ENCODE measurements around the gene TMEM139.
"Not testable (repeated sequence)": the region's sequence is repeated elsewhere in the genome, so short reads cannot be mapped to it uniquely, and the experiment has no call there.

The TMEM139 gene

GRCh38 chr7:143289888-143290287 is 5.1 kb downstream of the TMEM139 start:
- DNase-seq, result not testable (repeated sequence)

GRCh38 chr7:143290293-143290692 is 5.5 kb downstream of the TMEM139 start:
- DNase-seq, result no peak

GRCh38 chr7:143292876-143293275 is 8.1 kb downstream of the TMEM139 start:
- no peak for DNase-seq

DNA sequence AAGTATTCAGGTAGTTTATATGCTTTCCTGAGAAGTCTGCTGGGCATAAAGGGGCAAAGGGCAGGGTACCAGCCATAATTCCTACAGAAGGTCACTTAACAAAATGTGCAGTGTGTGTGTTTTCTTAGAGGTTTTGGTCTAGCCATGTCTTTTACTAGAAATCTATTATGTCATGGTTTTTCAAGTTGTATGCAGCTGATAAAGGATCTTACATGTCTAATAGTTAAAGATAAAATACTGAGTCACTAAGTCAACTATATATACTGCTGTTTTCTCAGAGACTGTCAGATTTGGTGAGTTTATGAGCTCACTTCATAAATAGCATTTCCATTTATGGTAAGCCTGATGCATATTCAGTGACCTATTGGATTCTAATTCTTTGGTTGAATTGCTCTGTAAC is 11.1 kb downstream of the TMEM139 start:
- no peak for DNase-seq

DNA sequence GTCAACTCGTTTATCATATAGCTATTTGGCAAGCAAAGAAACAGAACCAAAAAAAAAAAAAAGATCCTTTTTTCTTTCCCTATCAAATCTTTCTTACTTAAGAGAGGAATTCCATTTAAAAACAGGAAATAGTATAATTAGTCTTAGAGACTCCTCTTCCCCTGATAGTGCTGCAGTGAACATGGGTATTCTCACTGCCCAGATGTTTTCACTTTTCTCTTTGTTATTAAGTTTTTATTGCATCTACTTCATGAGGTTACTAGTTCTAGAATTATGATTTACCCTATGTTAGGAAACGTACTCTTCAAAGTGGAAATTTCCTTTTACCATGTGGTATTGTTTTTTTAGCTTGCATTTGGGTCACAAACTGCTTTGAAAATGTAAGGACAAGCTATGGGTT is 11.9 kb downstream of the TMEM139 start:
- DNase-seq, result no peak

GRCh38 chr7:143299346-143299745 is 14.6 kb downstream of the TMEM139 start:
- DNase-seq, result no peak

DNA sequence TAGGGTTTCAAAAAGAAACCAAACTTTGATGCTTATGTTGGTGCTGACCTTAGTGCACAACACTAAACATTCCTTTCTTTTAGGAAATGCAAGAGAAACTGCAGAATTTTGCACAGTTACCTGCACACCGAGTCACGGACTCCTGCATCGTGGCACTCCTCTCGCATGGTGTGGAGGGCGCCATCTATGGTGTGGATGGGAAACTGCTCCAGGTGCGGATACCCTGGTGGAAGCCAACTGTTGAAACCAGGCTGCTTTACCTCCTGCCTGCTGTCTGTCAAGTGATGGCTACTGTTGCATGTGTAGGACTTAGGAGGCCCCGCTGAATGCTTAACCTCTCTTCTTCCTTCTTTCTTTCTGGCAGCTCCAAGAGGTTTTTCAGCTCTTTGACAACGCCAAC is 15.1 kb downstream of the TMEM139 start:
- no peak for DNase-seq

DNA sequence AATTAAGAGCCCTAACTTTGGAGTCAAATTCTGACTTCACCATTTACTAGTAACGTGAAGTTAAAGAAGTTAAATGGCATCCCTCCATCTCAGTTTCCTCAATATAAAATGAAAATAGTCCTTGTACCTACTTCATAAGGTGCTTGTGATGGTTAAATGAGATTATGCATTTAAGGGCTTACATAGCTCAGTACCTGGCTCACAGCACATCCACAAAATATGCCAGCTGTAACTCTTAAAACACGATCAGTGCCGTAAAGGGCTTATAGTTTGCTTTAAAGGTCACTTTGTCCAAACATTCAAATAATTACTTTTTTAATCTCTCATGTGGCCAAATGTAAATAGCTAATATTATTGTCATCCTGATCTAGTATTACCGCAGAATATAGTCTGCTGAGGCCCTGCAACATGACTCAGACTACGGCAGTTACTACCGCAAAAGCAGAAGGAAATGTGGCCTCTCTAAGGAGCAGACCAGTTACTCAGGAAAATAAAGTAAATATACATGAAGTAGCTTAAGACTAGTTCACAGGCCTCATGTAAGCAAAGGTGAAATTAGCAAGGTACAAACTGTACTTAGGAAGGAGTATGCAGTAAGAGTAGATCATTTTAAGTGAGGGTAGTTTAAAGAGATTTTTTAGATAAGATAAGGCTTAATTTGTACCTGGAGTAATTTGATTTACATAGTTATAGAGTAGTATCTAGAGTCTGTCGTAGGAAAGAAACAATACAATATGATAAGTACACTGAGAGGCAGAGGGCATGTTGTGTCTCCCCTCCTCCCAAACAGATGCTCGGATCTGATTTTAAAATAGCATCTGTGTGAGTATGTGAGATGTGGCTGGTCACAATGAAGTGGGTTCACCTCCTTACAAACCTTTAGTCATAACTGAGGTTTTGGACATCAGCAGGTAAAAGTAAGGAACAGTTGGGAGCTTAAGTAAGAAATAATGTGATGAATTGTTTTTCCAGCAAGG is 16.5 kb downstream of the TMEM139 start:
- no peak for DNase-seq

DNA sequence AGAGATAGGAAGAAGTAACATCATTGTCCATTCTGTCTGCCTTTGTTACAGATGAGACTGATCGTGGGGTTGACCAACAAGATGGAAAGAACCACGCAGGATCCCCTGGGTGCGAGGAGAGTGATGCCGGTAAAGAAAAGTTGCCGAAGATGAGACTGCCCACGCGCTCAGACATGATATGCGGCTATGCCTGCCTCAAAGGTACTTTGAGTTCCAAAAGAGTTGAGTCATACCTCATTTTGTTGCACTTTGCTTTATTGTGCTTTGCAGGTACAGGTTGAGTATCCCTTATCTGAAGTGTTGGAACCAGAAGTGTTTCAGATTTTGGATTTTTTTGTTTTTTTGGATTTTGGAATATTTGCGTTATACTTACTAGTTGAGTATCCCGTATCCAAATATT is 19.0 kb downstream of the TMEM139 start:
- no peak for DNase-seq

DNA sequence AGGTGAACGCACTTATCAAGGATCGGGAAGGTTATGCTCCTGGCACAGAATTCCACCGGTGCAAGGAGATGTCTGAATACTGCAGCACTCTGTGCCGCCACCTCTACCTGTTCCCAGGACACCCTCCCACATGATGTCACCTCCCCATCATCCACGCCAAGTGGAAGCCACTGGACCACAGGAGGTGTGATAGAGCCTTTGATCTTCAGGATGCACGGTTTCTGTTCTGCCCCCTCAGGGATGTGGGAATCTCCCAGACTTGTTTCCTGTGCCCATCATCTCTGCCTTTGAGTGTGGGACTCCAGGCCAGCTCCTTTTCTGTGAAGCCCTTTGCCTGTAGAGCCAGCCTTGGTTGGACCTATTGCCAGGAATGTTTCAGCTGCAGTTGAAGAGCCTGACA is 20.2 kb downstream of the TMEM139 start:
- no peak for DNase-seq

DNA sequence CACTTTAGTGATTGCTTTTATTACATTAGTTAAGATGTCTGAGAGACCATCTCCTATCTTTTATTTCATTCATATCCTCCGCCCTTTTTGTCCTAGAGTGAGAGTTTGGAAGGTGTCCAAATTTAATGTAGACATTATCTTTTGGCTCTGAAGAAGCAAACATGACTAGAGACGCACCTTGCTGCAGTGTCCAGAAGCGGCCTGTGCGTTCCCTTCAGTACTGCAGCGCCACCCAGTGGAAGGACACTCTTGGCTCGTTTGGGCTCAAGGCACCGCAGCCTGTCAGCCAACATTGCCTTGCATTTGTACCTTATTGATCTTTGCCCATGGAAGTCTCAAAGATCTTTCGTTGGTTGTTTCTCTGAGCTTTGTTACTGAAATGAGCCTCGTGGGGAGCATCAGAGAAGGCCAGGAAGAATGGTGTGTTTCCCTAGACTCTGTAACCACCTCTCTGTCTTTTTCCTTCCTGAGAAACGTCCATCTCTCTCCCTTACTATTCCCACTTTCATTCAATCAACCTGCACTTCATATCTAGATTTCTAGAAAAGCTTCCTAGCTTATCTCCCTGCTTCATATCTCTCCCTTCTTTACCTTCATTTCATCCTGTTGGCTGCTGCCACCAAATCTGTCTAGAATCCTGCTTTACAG is 20.8 kb downstream of the TMEM139 start:
- DNase-seq, result peak; percentile 34

DNA sequence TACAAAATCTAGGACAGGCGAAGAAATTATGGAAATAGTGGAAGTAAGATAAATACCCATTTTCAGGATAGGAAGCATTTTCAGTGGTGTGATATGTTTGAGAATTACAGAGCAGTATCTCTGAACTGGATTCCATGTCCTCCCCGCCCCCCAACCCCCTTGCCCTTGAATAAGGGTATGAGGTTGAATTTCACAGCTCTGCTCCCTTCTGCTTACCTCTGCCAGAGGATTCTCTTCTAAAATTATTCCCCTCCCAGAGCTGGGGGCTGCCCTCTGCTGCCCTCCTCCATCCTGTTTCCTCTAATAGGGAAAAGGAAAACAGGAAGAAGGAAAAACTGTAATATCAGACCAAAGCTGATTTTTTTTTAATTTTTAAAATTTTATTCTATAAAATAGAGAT is 23.9 kb downstream of the TMEM139 start:
- no peak for DNase-seq

- no peak for DNase-seq
These were observed 29.4 kb downstream of the TMEM139 start for GRCh38 chr7:143314127-143314526.

- no peak for DNase-seq
These were observed 31.0 kb downstream of the TMEM139 start, which contains the start of gene CLCN1 for GRCh38 chr7:143315776-143316175. TSS of gene CLCN1 (plus strand) at chr7:143316111. CDS start at chr7:143316213, 102 bp downstream.

DNA sequence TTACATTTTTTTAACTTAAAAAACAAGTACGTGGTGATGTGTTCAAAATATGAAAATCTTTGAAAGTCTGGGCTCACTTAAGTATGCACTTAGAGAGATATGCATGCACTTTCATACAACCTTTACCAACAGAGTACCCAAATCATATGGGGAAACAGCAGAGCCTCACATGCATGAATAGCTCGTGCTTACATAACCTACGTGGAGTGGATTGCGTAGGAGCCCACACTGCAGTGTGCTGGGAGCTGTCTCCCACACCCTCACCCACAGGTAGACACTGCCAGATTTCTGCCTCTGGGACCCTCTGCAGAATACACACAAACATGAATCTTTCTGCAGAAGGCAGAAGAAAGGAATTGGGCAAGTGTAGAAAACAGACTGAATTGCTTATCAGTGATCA is 31.7 kb downstream of the TMEM139 start:
- DNase-seq, result no peak

- DNase-seq, result no peak
These were observed 33.9 kb downstream of the TMEM139 start for GRCh38 chr7:143318661-143319060.

- DNase-seq, result no peak
These were observed 35.9 kb downstream of the TMEM139 start for GRCh38 chr7:143320620-143321019.

- DNase-seq, result no peak
These were observed 36.5 kb downstream of the TMEM139 start for GRCh38 chr7:143321242-143321641.

- DNase-seq, result no peak
These were observed 37.0 kb downstream of the TMEM139 start for GRCh38 chr7:143321734-143322133.

DNA sequence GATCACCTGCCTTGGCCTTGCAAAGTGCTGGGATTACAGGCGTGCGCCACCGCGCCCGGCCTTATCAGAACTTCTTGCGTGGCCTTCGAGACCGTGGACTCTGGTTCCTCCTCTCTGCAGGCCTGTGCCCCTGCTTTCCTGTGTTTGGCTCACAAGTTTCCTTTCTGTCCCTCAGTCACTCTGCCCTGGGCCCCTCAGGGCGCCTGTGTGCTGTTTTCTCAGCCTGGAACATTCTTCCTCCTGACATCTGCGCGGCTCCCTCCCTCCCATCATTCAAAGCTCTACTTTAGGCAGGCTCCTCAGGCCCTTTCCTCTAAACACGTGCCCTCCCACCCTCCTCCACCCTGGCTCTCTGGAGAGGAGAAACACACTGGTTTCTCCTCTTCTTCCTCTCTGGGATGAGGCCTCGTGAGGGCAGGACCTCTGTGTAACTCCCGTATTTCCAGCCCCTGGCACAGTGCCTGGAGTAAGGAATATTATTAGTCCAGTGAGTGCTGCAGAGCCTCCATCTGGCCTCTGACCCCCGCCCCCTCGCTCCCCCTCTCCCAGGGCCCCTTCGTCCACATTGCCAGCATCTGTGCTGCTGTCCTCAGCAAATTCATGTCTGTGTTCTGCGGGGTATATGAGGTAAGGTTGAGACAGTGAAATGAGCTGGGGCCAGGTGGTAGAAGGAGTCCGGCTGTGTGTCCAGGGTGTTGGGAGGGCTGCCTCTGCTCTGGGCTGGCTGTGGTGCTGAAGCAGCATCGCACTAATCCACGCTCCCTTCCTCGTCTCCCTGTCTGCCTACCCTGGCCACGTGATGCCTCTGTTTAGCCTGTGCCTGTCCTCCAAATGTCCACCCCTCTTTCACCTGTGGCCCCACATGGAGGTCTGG is 38.2 kb downstream of the TMEM139 start:
- DNase-seq, result no peak

DNA sequence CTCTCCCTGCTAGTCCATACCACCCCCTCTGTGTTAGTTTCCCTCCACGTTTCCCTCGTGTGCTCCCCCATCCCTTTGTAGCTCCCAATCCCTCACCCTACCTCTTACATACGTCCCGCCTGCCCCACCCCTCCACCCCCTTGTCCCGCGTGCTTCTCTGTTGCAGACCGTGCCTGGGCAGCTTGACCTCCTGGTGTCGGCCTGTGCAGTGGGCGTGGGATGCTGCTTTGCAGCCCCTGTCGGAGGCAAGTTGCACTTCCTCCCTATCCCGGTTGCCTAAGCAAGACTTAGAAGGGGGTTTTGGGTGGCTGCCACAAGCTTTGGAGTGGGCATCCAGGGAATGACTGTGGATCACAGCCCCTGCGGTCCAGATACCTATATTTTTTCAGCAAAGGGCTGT is 38.9 kb downstream of the TMEM139 start:
- DNase-seq, result no peak

- peak; percentile 73 for DNase-seq
These were observed 40.5 kb downstream of the TMEM139 start for GRCh38 chr7:143325240-143325639.

GRCh38 chr7:143327903-143328302 is 43.1 kb downstream of the TMEM139 start:
- no peak for DNase-seq

Data from NCI-H526 treated with DMSO at 0.1 percent for 48 hours (cell line).